Thoracic aorta (tissue), 2 donors: Measurements from ENCODE around the gene RELL2. TPM values are rescaled to one million over a fixed set of nuclear protein-coding genes. Genes with fewer than 3 reads are reported as not detected.

Experiments used
- ATAC-seq: fragments of 150-250 bp; one replicate; pipeline ENCODE4 v1.8.0; 2017; ENCODE audit warnings: low read depth; ENCODE audit not compliant: insufficient number of reproducible peaks, low FRiP score
- DNase-seq: peaks from one replicate; pipeline ENCODE4 v3.0.0-alpha.2; 2020; ENCODE audit warnings: low spot score
- H3K27ac ChIP-seq, 2 donors: fragments of 200-600 bp; sonication (generic); 1 replicate in 1 of 2; 2 replicates in 1 of 2; pipeline ENCODE4 v1.5.1; 2016; ENCODE audit warnings: mild to moderate bottlenecking in 2 of 2, moderate library complexity in 2 of 2
- H3K27me3 ChIP-seq: fragments of 200-600 bp; sonication (generic); replicated peaks from 2 replicates; pipeline ENCODE4 v1.6.0; 2016; ENCODE audit warnings: mild to moderate bottlenecking; ENCODE audit not compliant: insufficient read depth
- H3K36me3 ChIP-seq: fragments of 200-600 bp; sonication (generic); one replicate; pipeline ENCODE4 v1.5.1; 2016
- H3K4me1 ChIP-seq, 2 donors: fragments of 200-600 bp; sonication (generic); 1 replicate in 1 of 2; 2 replicates in 1 of 2; pipeline versions ENCODE4 v1.5.1 to v1.6.0; 2016; ENCODE audit warnings: low read depth in 2 of 2, mild to moderate bottlenecking in 1 of 2; ENCODE audit not compliant: control insufficient read depth in 1 of 2
- H3K4me3 ChIP-seq: fragments of 200-600 bp; sonication (generic); 2 replicates; pipeline ENCODE4 v1.5.1; 2016; ENCODE audit warnings: mild to moderate bottlenecking
- H3K9me3 ChIP-seq: fragments of 200-600 bp; sonication (generic); 2 replicates; pipeline ENCODE4 v1.5.1; 2016
- total RNA-seq, 2 donors: library from RNA; depleted of rRNA; stranded (reverse); fragments of >200 nt; gene quantifications; one replicate each; pipeline versions ENCODE4 v1.1.0 to v1.2.3, GENCODE V29; 2016
- TF ChIP-seq, protein P1 (sequence below): fragments of 200-600 bp; sonication (generic); IDR thresholded peaks from one replicate; pipeline ENCODE4 v1.5.1; 2019; ENCODE audit warnings: antibody characterized with exemption

Gene RELL2
- total RNA-seq, 2 donors from 2014 or later: 1.6 to 3.2 TPM

GRCh38 chr5:141641634-141642267 is 5.0 kb downstream of the RELL2 start:
- H3K36me3 ChIP-seq: peaks cover 21% of the 10 kb centered on the region
- no peaks in the 10 kb centered on the region for H3K27me3 ChIP-seq
- no peak for DNase-seq
- ATAC-seq: no peak
- H3K4me1 ChIP-seq: peaks cover 0 to 8% of the 10 kb centered on the region in 2 donors
- no peak overlapping the region for H3K4me3 ChIP-seq
- no peak overlapping the region for H3K27ac ChIP-seq
- H3K9me3 ChIP-seq: no peaks in the 10 kb centered on the region
- TF ChIP-seq, protein P1, sequence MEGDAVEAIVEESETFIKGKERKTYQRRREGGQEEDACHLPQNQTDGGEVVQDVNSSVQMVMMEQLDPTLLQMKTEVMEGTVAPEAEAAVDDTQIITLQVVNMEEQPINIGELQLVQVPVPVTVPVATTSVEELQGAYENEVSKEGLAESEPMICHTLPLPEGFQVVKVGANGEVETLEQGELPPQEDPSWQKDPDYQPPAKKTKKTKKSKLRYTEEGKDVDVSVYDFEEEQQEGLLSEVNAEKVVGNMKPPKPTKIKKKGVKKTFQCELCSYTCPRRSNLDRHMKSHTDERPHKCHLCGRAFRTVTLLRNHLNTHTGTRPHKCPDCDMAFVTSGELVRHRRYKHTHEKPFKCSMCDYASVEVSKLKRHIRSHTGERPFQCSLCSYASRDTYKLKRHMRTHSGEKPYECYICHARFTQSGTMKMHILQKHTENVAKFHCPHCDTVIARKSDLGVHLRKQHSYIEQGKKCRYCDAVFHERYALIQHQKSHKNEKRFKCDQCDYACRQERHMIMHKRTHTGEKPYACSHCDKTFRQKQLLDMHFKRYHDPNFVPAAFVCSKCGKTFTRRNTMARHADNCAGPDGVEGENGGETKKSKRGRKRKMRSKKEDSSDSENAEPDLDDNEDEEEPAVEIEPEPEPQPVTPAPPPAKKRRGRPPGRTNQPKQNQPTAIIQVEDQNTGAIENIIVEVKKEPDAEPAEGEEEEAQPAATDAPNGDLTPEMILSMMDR: no peak

- Histone ChIP-seq H3K36me3 (peaks cover 22% of the 10 kb centered on the region), H3K9me3 (no peaks in the 10 kb centered on the region), H3K27me3 (no peaks in the 10 kb centered on the region), H3K4me1 (peaks cover 7 to 10% of the 10 kb centered on the region in 2 donors), H3K27ac (no peak overlapping the region), H3K4me3 (no peak overlapping the region)
- TF ChIP-seq, protein P1: no peak
- ATAC-seq (no peak), DNase-seq (no peak)
Observed at GRCh38 chr5:141646026-141646425, 9.2 kb downstream of the RELL2 start.

- H3K4me1 ChIP-seq: peaks cover 11 to 16% of the 10 kb centered on the region in 2 donors
- no peak overlapping the region for H3K4me3 ChIP-seq
- TF ChIP-seq, protein P1: no peak
- no peak overlapping the region for H3K27ac ChIP-seq
- no peak for DNase-seq
- H3K9me3 ChIP-seq: no peaks in the 10 kb centered on the region
- peaks cover 22% of the 10 kb centered on the region for H3K36me3 ChIP-seq
- ATAC-seq: no peak
- H3K27me3 ChIP-seq: no peaks in the 10 kb centered on the region
Observed at GRCh38 chr5:141647242-141647641, 10.4 kb downstream of the RELL2 start.

DNA sequence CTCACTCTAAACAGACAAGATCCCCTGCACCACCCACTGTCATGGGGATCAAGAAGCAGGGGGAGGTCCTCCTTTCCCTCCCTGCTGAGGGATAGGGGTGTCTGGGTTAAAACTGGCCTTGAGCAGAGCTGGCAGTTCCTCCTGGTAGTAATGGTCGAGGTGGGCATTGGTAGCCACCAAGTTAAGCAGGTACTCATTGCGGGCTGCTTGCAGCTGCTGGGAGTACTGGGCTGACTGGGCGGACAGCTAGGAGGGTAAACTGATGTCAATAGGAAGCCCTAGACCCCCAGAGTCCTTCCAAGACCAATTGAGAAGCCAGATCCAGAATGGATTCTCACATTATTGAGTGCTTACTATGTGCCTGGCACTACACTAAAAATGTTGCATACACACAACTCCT is 11.1 kb downstream of the RELL2 start:
- ATAC-seq: no peak
- Histone ChIP-seq H3K27ac (no peak overlapping the region), H3K27me3 (no peaks in the 10 kb centered on the region), H3K9me3 (no peaks in the 10 kb centered on the region), H3K4me3 (no peak overlapping the region), H3K36me3 (peaks cover 22% of the 10 kb centered on the region), H3K4me1 (peaks cover 11 to 16% of the 10 kb centered on the region in 2 donors)
- DNase-seq: no peak
- TF ChIP-seq, protein P1: no peak

GRCh38 chr5:141649056-141649688 is 12.4 kb downstream of the RELL2 start:
- TF ChIP-seq, protein P1: no peak
- Histone ChIP-seq H3K27ac (no peak overlapping the region), H3K4me1 (peaks cover 11 to 16% of the 10 kb centered on the region in 2 donors), H3K36me3 (peaks cover 19% of the 10 kb centered on the region), H3K27me3 (no peaks in the 10 kb centered on the region), H3K4me3 (no peak overlapping the region), H3K9me3 (no peaks in the 10 kb centered on the region)
- ATAC-seq (no peak), DNase-seq (no peak)
